Endodermal cell (in vitro differentiated cells): ENCODE data around the gene ADISSP. TPM values are rescaled to one million over a fixed set of nuclear protein-coding genes. Genes with fewer than 3 reads are reported as not detected.

Source experiments
- DNase-seq: peaks from one replicate; pipeline ENCODE4 v3.0.0-alpha.2; 2017
- H3K27ac ChIP-seq: 2 replicates; pipeline ENCODE4 v1.5.1; 2013; ENCODE audit warnings: mild to moderate bottlenecking, low read depth, low read length, moderate library complexity
- H3K27me3 ChIP-seq: 2 replicates; pipeline ENCODE4 v1.6.1; 2013; ENCODE audit warnings: mild to moderate bottlenecking, low read length, moderate library complexity; ENCODE audit not compliant: insufficient read depth, control insufficient read depth, poor library complexity, severe bottlenecking
- H3K36me3 ChIP-seq: 2 replicates; pipeline ENCODE4 v1.7.0; 2013; ENCODE audit warnings: mild to moderate bottlenecking, low read length, moderate library complexity; ENCODE audit not compliant: control insufficient read depth, insufficient read depth
- H3K4me1 ChIP-seq: one replicate; pipeline ENCODE4 v1.7.0; 2013; ENCODE audit warnings: low read length; ENCODE audit not compliant: control insufficient read depth, insufficient read depth
- H3K4me3 ChIP-seq: 2 replicates; pipeline ENCODE4 v1.5.1; 2013; ENCODE audit warnings: mild to moderate bottlenecking, low read length, moderate library complexity
- H3K9ac ChIP-seq: 2 replicates; pipeline ENCODE4 v1.6.1; 2013; ENCODE audit warnings: mild to moderate bottlenecking, low read length, moderate library complexity; ENCODE audit not compliant: poor library complexity, severe bottlenecking; ENCODE audit errors: extremely low read depth
- H3K9me3 ChIP-seq: 2 replicates; pipeline ENCODE4 v1.6.1; 2013; ENCODE audit warnings: mild to moderate bottlenecking, low read length, moderate library complexity; ENCODE audit not compliant: control insufficient read depth
- H3K27ac Mint-ChIP-seq: 2 replicates; pipeline ENCODE4 v1.8.0; 2020; ENCODE audit warnings: mixed read lengths
- H3K27me3 Mint-ChIP-seq: 2 replicates; pipeline ENCODE4 v1.8.0; 2021; ENCODE audit warnings: mild to moderate bottlenecking, mixed read lengths; ENCODE audit not compliant: insufficient read depth
- H3K36me3 Mint-ChIP-seq: 2 replicates; pipeline ENCODE4 v1.8.0; 2020; ENCODE audit warnings: low read depth, mixed read lengths
- H3K4me1 Mint-ChIP-seq: 2 replicates; pipeline ENCODE4 v1.8.0; 2020; ENCODE audit warnings: mixed read lengths
- H3K4me3 Mint-ChIP-seq: 2 replicates; pipeline ENCODE4 v1.8.0; 2020; ENCODE audit warnings: mild to moderate bottlenecking, moderate library complexity, mixed read lengths
- H3K9me3 Mint-ChIP-seq: 2 replicates; pipeline ENCODE4 v1.8.0; 2020; ENCODE audit warnings: mild to moderate bottlenecking, mixed read lengths
- WGBS, 2 experiments: methylation state at CpG; one replicate each; pipeline versions ENCODE4 v1.1.5 to v1.1.7; 2013; ENCODE audit warnings: missing lambda C conversion rate in 2 of 2, mixed read lengths in 1 of 2; ENCODE audit not compliant: insufficient coverage in 1 of 2, insufficient read length in 1 of 2; 5-methylcytosine and 5-hydroxymethylcytosine counted together
- total RNA-seq, 2 donors: library from RNA; stranded (reverse); fragmentation: NEBNext Ultra II Directional in 1 of 2; extraction: Animal tissue kit (Norgen Biotek cat#: 25700) in 1 of 2; gene quantifications; 2 replicates in 1 of 2; 3 replicates in 1 of 2; pipeline ENCODE4 v1.2.1, GENCODE V29; 2021
- TF ChIP-seq, protein P1 (sequence below): fragments of 200-600 bp; sonication (generic); conservative IDR thresholded peaks from 2 replicates; pipeline ENCODE4 v1.5.0; 2021; ENCODE audit warnings: antibody characterized with exemption, mild to moderate bottlenecking

ADISSP gene
- total RNA-seq, 2 donors from 2014 or later: 38.8 to 43.3 TPM

DNA sequence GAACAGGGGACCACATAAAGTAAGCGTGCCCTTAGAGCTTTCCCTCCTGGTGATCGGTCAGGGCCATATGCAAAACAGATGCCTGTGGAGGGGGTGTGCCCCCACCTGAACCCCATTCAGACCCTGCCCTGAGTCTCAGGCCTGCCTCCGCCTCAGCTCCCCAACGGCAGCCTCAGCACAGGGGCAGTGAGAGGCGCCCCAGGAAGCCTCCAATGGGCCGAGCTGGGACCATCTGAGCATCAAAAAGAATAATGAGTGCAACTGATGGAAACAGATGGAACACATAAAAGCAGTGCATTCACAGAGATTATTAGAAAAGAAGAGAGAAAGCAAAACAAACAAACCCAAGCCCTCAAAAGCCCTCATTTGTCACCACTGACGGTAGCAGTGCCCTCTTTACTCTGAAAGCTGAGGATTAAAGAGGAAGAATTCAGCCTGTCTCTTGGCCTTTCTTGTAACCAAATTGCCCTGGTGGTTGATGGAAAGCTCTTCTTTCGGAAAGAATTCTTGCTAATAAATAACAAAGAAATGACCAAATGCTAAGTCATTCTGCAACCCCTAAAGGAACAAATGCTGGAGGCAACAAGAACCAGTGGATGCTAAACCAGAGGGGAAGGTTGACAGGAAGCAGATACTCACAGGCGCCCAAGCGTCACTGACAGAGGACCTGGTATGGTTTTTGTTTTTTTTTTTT is 6.8 kb downstream of the ADISSP start:
- WGBS, 2 experiments: 88 to 91% methylated on average over 8 to 10 of the region's 10 CpGs
- Mint-ChIP-seq H3K4me3 (no peak overlapping the region), H3K4me1 (no peaks in the 10 kb centered on the region), H3K27ac (no peak overlapping the region), H3K9me3 (no peaks in the 10 kb centered on the region), H3K27me3 (no peaks in the 10 kb centered on the region), H3K36me3 (peaks cover 15% of the 10 kb centered on the region)
- no peak for DNase-seq
- no peaks in the 10 kb centered on the region for H3K27me3 ChIP-seq
- H3K36me3 ChIP-seq: peaks cover 8% of the 10 kb centered on the region
- H3K4me3 ChIP-seq: no peak overlapping the region
- TF ChIP-seq, protein P1, sequence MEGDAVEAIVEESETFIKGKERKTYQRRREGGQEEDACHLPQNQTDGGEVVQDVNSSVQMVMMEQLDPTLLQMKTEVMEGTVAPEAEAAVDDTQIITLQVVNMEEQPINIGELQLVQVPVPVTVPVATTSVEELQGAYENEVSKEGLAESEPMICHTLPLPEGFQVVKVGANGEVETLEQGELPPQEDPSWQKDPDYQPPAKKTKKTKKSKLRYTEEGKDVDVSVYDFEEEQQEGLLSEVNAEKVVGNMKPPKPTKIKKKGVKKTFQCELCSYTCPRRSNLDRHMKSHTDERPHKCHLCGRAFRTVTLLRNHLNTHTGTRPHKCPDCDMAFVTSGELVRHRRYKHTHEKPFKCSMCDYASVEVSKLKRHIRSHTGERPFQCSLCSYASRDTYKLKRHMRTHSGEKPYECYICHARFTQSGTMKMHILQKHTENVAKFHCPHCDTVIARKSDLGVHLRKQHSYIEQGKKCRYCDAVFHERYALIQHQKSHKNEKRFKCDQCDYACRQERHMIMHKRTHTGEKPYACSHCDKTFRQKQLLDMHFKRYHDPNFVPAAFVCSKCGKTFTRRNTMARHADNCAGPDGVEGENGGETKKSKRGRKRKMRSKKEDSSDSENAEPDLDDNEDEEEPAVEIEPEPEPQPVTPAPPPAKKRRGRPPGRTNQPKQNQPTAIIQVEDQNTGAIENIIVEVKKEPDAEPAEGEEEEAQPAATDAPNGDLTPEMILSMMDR: no peak
- H3K9ac ChIP-seq: no peak overlapping the region
- H3K9me3 ChIP-seq: no peaks in the 10 kb centered on the region
- H3K4me1 ChIP-seq: no peaks in the 10 kb centered on the region
- no peak overlapping the region for H3K27ac ChIP-seq

DNA sequence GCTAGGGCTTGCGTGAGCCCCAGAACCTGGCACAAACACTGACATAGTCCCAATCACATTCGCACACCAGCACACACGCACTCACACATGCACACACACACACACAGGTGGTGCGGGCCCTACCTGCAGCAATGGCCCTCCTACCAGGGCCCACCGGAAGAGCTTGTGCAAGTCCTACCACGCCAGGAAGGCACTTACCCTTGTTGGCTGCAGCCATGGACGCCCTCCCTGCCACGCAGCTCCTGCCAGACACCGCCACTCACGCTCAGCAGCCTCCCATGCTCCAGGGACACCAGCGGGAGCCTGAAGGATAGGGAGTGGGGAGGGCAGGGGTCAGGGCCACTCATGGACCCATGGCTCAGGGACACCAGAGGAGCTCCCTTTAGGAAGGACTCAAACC is 7.7 kb downstream of the ADISSP start:
- Mint-ChIP-seq H3K9me3 (no peaks in the 10 kb centered on the region), H3K4me3 (no peak overlapping the region), H3K27ac (peak overlapping the region; percentile 42), H3K27me3 (no peaks in the 10 kb centered on the region), H3K4me1 (no peaks in the 10 kb centered on the region), H3K36me3 (peaks cover 15% of the 10 kb centered on the region)
- peaks cover 8% of the 10 kb centered on the region for H3K36me3 ChIP-seq
- no peak for DNase-seq
- H3K9ac ChIP-seq: no peak overlapping the region
- H3K27ac ChIP-seq: no peak overlapping the region
- H3K4me3 ChIP-seq: no peak overlapping the region
- no peaks in the 10 kb centered on the region for H3K4me1 ChIP-seq
- H3K9me3 ChIP-seq: no peaks in the 10 kb centered on the region
- TF ChIP-seq, protein P1: no peak
- 92% methylated on average over 4 to 11 of the region's 11 CpGs for WGBS, 2 experiments
- no peaks in the 10 kb centered on the region for H3K27me3 ChIP-seq

DNA sequence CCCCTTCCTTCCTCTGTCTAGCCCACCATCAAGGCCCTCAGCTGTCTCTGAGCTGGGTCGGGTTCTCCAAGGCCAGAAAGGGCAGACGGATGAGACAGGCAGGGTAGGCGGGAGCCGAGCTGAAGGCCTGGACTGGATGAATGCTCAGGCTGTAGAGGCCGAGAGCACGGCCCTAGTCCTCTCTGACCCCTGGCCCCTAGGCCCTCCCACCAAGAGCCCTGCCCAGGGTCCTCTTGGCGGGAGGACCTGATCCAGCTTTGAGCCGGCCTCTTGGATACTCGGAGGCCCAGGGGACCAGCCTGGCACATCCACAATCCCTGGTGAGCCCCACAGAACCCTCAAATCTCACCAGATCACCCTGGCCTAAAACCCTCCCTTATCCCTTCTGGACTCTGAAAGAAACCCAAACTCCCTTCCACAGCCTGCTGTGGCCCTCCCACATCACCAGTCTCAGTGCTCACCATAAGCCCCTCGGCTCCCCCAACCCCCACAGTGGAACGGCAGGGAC is 8.2 kb downstream of the ADISSP start:
- Mint-ChIP-seq H3K9me3 (no peaks in the 10 kb centered on the region), H3K4me1 (no peaks in the 10 kb centered on the region), H3K36me3 (peaks cover 15% of the 10 kb centered on the region), H3K27ac (no peak overlapping the region), H3K4me3 (no peak overlapping the region), H3K27me3 (no peaks in the 10 kb centered on the region)
- Histone ChIP-seq H3K4me1 (no peaks in the 10 kb centered on the region), H3K9ac (no peak overlapping the region), H3K4me3 (no peak overlapping the region), H3K9me3 (no peaks in the 10 kb centered on the region), H3K36me3 (peaks cover 8% of the 10 kb centered on the region), H3K27ac (no peak overlapping the region), H3K27me3 (no peaks in the 10 kb centered on the region)
- 84 to 94% methylated on average over 6 to 11 of the region's 11 CpGs for WGBS, 2 experiments
- TF ChIP-seq, protein P1: no peak
- DNase-seq: no peak
